ENCODE measurements around the gene RERE.

The RERE gene

GRCh38 chr1:8537991-8538390, 279.4 kb downstream of the RERE start:
- no peak for DNase-seq

- no peak for DNase-seq
Measured at GRCh38 chr1:8536515-8536914, 280.9 kb downstream of the RERE start.

- no peak for DNase-seq
Measured at GRCh38 chr1:8533907-8534306, 283.5 kb downstream of the RERE start.

GRCh38 chr1:8533124-8533523, 284.3 kb downstream of the RERE start:
- DNase-seq: no peak

- DNase-seq: no peak
Measured at GRCh38 chr1:8529901-8530300, 287.5 kb downstream of the RERE start.

GRCh38 chr1:8527941-8528340, 289.5 kb downstream of the RERE start:
- DNase-seq: no peak

GRCh38 chr1:8525558-8526275, 291.7 kb downstream of the RERE start:
- DNase-seq: peak; percentile 40

- peak; percentile 5 for DNase-seq
Measured at GRCh38 chr1:8525216-8525557, 292.3 kb downstream of the RERE start.

GRCh38 chr1:8524627-8525157, 292.7 kb downstream of the RERE start:
- DNase-seq: no peak

- DNase-seq: no peak
Measured at GRCh38 chr1:8523666-8524206, 293.7 kb downstream of the RERE start.

GRCh38 chr1:8520483-8520966, 296.9 kb downstream of the RERE start:
- DNase-seq: no peak

- no peak for DNase-seq
Measured at GRCh38 chr1:8519167-8519566, 298.3 kb downstream of the RERE start.

GRCh38 chr1:8518490-8518801, 299.0 kb downstream of the RERE start:
- no peak for DNase-seq

GRCh38 chr1:8517661-8518489, 299.6 kb downstream of the RERE start:
- no peak for DNase-seq

- DNase-seq: no peak
Measured at GRCh38 chr1:8516793-8517556, 300.5 kb downstream of the RERE start.

GRCh38 chr1:8516278-8516777, 301.1 kb downstream of the RERE start:
- no peak for DNase-seq

- no peak for DNase-seq
Measured at GRCh38 chr1:8512504-8512903, 304.9 kb downstream of the RERE start.

- DNase-seq: peak; percentile 31
Measured at GRCh38 chr1:8510041-8510823, 307.2 kb downstream of the RERE start.

GRCh38 chr1:8509579-8509978, 307.9 kb downstream of the RERE start:
- DNase-seq: no peak

- DNase-seq: no peak
Measured at GRCh38 chr1:8506995-8507615, 310.3 kb downstream of the RERE start.

- no peak for DNase-seq
Measured at GRCh38 chr1:8506456-8506855, 311.0 kb downstream of the RERE start.

- no peak for DNase-seq
Measured at GRCh38 chr1:8503842-8504241, 313.6 kb downstream of the RERE start.

Data from effector CD8-positive, alpha-beta T cell (primary cell).